ENCODE measurements around the gene OSBPL7. TPM values are rescaled to one million over a fixed set of nuclear protein-coding genes. Genes with fewer than 3 reads are reported as not detected.

Gene OSBPL7
- total RNA-seq, 1 donor from 2014 or later: 5.6 TPM

- no peaks in the 10 kb centered on the region for H3K27me3 ChIP-seq
- no peak for DNase-seq (ENCODE audit: extremely low spot score in 2 of 2)
- TF ChIP-seq POLR2AphosphoS5 (IDR thresholded peaks at IDR 0.05; ENCODE audit: insufficient read depth in 1 of 2, low read depth in 1 of 2): no peak
- no peak for TF ChIP-seq POLR2A (IDR thresholded peaks at IDR 0.05)
- TF ChIP-seq, protein P1, sequence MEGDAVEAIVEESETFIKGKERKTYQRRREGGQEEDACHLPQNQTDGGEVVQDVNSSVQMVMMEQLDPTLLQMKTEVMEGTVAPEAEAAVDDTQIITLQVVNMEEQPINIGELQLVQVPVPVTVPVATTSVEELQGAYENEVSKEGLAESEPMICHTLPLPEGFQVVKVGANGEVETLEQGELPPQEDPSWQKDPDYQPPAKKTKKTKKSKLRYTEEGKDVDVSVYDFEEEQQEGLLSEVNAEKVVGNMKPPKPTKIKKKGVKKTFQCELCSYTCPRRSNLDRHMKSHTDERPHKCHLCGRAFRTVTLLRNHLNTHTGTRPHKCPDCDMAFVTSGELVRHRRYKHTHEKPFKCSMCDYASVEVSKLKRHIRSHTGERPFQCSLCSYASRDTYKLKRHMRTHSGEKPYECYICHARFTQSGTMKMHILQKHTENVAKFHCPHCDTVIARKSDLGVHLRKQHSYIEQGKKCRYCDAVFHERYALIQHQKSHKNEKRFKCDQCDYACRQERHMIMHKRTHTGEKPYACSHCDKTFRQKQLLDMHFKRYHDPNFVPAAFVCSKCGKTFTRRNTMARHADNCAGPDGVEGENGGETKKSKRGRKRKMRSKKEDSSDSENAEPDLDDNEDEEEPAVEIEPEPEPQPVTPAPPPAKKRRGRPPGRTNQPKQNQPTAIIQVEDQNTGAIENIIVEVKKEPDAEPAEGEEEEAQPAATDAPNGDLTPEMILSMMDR (IDR thresholded peaks at IDR 0.05): no peak
- no peak overlapping the region for H3K4me3 ChIP-seq
- no peak overlapping the region for H3K27ac ChIP-seq
- H3K4me1 ChIP-seq: peaks cover 26% of the 10 kb centered on the region
- no peaks in the 10 kb centered on the region for H3K9me3 ChIP-seq
- peaks cover 0 to 50% of the 10 kb centered on the region in 2 donors for H3K36me3 ChIP-seq
- intact Hi-C loops (cut with DNase I): no loop called here
Observed at GRCh38 chr17:47819475-47819874, 2.1 kb downstream of the OSBPL7 start.

DNA sequence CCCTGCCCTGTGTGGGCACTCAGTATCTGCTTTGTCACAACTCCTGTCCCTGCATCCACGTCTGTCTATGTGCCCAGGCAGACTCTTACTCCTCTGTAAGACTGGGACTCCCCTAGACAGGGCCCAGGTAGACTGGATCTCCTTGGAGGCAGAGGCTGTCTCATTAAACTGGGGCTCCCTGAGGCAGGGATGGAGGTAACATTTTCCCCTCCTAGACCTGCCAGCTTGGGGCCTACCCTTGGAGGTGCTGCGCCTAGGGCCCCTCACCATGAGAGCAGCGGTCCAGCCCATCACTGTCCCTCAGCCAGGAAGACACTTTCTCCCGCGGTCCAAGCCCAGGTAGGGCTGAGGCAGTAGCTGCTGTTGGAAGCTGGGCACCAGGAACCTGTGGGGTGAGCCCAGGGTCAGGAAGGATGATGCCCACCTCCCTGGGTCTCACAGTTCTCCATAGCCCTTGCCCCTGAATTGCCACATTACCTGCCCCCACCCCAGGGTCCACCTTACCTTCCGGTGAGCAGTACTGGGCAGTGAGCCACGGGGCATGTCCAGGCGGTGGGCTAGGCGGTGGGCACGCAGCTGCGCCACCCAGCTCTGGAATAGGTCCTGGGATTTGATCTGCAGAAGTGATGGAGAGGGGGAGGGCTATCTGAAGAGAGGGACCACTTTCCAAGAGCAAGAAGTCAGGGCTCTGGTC, 3.4 kb downstream of the OSBPL7 start:
- DNase-seq (ENCODE audit: extremely low spot score in 2 of 2): no peak
- TF ChIP-seq POLR2A (IDR thresholded peaks at IDR 0.05) (no peak), POLR2AphosphoS5 (IDR thresholded peaks at IDR 0.05; ENCODE audit: insufficient read depth in 1 of 2, low read depth in 1 of 2) (no peak)
- TF ChIP-seq, protein P1 (IDR thresholded peaks at IDR 0.05): no peak
- H3K4me3 ChIP-seq: no peak overlapping the region
- H3K36me3 ChIP-seq: peaks cover 0 to 40% of the 10 kb centered on the region in 2 donors
- no peaks in the 10 kb centered on the region for H3K27me3 ChIP-seq
- no peaks in the 10 kb centered on the region for H3K9me3 ChIP-seq
- no peak overlapping the region for H3K27ac ChIP-seq
- intact Hi-C loops (cut with DNase I): no loop called here
- H3K4me1 ChIP-seq: peaks cover 26% of the 10 kb centered on the region

DNA sequence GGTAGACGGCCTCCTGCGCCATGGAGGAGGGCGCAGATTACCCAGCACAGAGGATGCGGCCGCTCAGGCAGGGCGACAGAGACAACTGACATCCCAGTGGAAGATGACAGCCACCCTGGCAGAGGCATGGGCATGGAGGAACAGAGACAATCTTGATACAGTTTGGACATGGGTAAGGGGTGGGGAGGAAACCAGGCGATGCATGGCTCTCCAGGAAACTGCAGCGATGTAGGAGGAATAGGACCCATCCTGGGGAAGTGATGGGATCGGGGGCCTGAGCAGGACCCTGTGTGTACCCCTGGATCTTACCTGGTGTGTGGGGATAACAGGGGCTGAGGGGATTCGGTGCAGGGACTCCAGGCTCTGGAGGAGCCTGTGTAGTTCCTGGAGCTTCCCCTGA, 4.6 kb downstream of the OSBPL7 start:
- no peaks in the 10 kb centered on the region for H3K27me3 ChIP-seq
- H3K9me3 ChIP-seq: no peaks in the 10 kb centered on the region
- intact Hi-C loops (cut with DNase I): no loop called here
- H3K4me3 ChIP-seq: no peak overlapping the region
- no peak overlapping the region for H3K27ac ChIP-seq
- peaks cover 0 to 40% of the 10 kb centered on the region in 2 donors for H3K36me3 ChIP-seq
- TF ChIP-seq POLR2A (IDR thresholded peaks at IDR 0.05) (no peak), POLR2AphosphoS5 (IDR thresholded peaks at IDR 0.05; ENCODE audit: insufficient read depth in 1 of 2, low read depth in 1 of 2) (no peak)
- TF ChIP-seq, protein P1 (IDR thresholded peaks at IDR 0.05): no peak
- H3K4me1 ChIP-seq: peaks cover 22% of the 10 kb centered on the region
- no peak for DNase-seq (ENCODE audit: extremely low spot score in 2 of 2)

GRCh38 chr17:47816111-47816735, 5.4 kb downstream of the OSBPL7 start:
- Histone ChIP-seq H3K36me3 (peaks cover 0 to 40% of the 10 kb centered on the region in 2 donors), H3K27me3 (no peaks in the 10 kb centered on the region), H3K27ac (no peak overlapping the region), H3K4me1 (peaks cover 15% of the 10 kb centered on the region), H3K9me3 (no peaks in the 10 kb centered on the region), H3K4me3 (no peak overlapping the region)
- TF ChIP-seq POLR2AphosphoS5 (IDR thresholded peaks at IDR 0.05; ENCODE audit: insufficient read depth in 1 of 2, low read depth in 1 of 2) (no peak), POLR2A (IDR thresholded peaks at IDR 0.05) (no peak)
- TF ChIP-seq, protein P1 (IDR thresholded peaks at IDR 0.05): no peak
- intact Hi-C loops (cut with DNase I): no loop called here
- no peak for DNase-seq (ENCODE audit: extremely low spot score in 2 of 2)
